CD4-positive, alpha-beta memory T cell (primary cell): ENCODE measurements around the gene CYP27A1. TPM values are rescaled to one million over a fixed set of nuclear protein-coding genes. Genes with fewer than 3 reads are reported as not detected.

ENCODE experiments used
- CTCF ChIA-PET: fragments of 350-600 bp; sonication (Branson Sonifier 250); formaldehyde crosslinking; loops from one replicate; lab custom pipeline; 2021; ENCODE audit warnings: inconsistent platforms; ENCODE audit not compliant: partially characterized antibody; lab: Charles Lee
- POLR2A ChIA-PET: fragments of 350-600 bp; sonication (Branson Sonifier 250); formaldehyde crosslinking; loops from one replicate; lab custom pipeline; 2021; ENCODE audit not compliant: partially characterized antibody; lab: Charles Lee
- DNase-seq, 5 donors: peaks; one replicate each; pipeline versions ENCODE4 v3.0.0 to v3.0.0-alpha.2; 2020 to 2022; ENCODE audit warnings: mixed read lengths in 1 of 5
- H3K27ac ChIP-seq: one replicate; pipeline ENCODE4 v1.7.0; 2013; ENCODE audit warnings: low read depth, low read length
- H3K27me3 ChIP-seq: 2 replicates; pipeline ENCODE4 v1.7.0; 2013; ENCODE audit warnings: mild to moderate bottlenecking, low read length, moderate library complexity; ENCODE audit not compliant: insufficient read depth
- H3K36me3 ChIP-seq: 2 replicates; pipeline ENCODE4 v1.7.0; 2013; ENCODE audit warnings: mild to moderate bottlenecking, low read length, moderate library complexity; ENCODE audit not compliant: insufficient read depth
- H3K4me1 ChIP-seq: 2 replicates; pipeline ENCODE4 v1.7.0; 2013; ENCODE audit warnings: mild to moderate bottlenecking, low read length, moderate library complexity; ENCODE audit not compliant: insufficient read depth
- H3K4me3 ChIP-seq, 2 donors: one replicate each; pipeline ENCODE4 v1.7.0; 2013; ENCODE audit warnings: low read length in 2 of 2, mild to moderate bottlenecking in 1 of 2
- H3K9me3 ChIP-seq, 2 donors: one replicate each; pipeline ENCODE4 v1.7.0; 2013; ENCODE audit warnings: low read length in 2 of 2, control low read depth in 1 of 2; ENCODE audit not compliant: control insufficient read depth in 1 of 2
- H3K27ac Mint-ChIP-seq, 7 donors: one replicate each; pipeline ENCODE4 v1.8.0; 2020 to 2021; ENCODE audit warnings: mixed read lengths in 7 of 7, mild to moderate bottlenecking in 6 of 7, inconsistent platforms in 3 of 7, moderate library complexity in 3 of 7
- H3K27me3 Mint-ChIP-seq, 2 donors: one replicate each; pipeline ENCODE4 v1.8.0; 2020 to 2021; ENCODE audit warnings: mixed read lengths in 2 of 2
- H3K36me3 Mint-ChIP-seq, 2 donors: one replicate each; pipeline ENCODE4 v1.8.0; 2020 to 2021; ENCODE audit warnings: mixed read lengths in 2 of 2, inconsistent platforms in 1 of 2, mild to moderate bottlenecking in 1 of 2
- H3K4me1 Mint-ChIP-seq, 4 donors: one replicate each; pipeline ENCODE4 v1.8.0; 2020 to 2021; ENCODE audit warnings: mixed read lengths in 4 of 4, mild to moderate bottlenecking in 1 of 4
- H3K4me3 Mint-ChIP-seq, 8 donors: one replicate each; pipeline ENCODE4 v1.8.0; 2020 to 2021; ENCODE audit warnings: mixed read lengths in 8 of 8, mild to moderate bottlenecking in 7 of 8, moderate library complexity in 6 of 8, inconsistent platforms in 3 of 8
- H3K9me3 Mint-ChIP-seq, 8 donors: one replicate each; pipeline ENCODE4 v1.8.0; 2020 to 2021; ENCODE audit warnings: mixed read lengths in 8 of 8, mild to moderate bottlenecking in 5 of 8, inconsistent platforms in 3 of 8, moderate library complexity in 1 of 8
- intact Hi-C: fragments of 100-400 bp; cut with micrococcal nuclease; formaldehyde crosslinking; loops from one replicate; pipeline ENCODE4 v1.15.1; 2023
- polyA plus RNA-seq, 2 donors: library from polyadenylated mRNA; unstranded; fragments of 300-500 nt; fragmentation: Illumina TruSeq; gene quantifications; one replicate each; pipeline ENCODE4 v1.2.3, GENCODE V29; 2021
- total RNA-seq, 2 experiments: library from RNA; stranded (reverse); gene quantifications; one replicate each; pipeline ENCODE4 v1.2.3, GENCODE V29; 2021

CYP27A1 gene
- total and polyA plus RNA-seq, 4 experiments from 2014 or later = 0.15 to 8.1 (median 7.2) TPM; not detected in 1

- Histone ChIP-seq H3K9me3 (no peaks in the 10 kb centered on the region), H3K27ac (no peak overlapping the region), H3K4me1 (no peaks in the 10 kb centered on the region), H3K4me3 (no peak overlapping the region), H3K36me3 (no peaks in the 10 kb centered on the region), H3K27me3 (no peaks in the 10 kb centered on the region)
- POLR2A ChIA-PET = no interaction called here
- Mint-ChIP-seq H3K36me3 (no peaks in the 10 kb centered on the region), H3K27me3 (peaks cover 20 to 27% of the 10 kb centered on the region in 2 donors), H3K27ac (peak overlapping the region in 2 of 7 donors; percentile 3 to 35), H3K4me1 (no peaks in the 10 kb centered on the region), H3K9me3 (no peaks in the 10 kb centered on the region), H3K4me3 (no peak overlapping the region)
- no peak for DNase-seq
- intact Hi-C loops = no loop called here
- CTCF ChIA-PET = no interaction called here
These were observed 45.9 kb downstream of the CYP27A1 start for GRCh38 chr2:218827701-218828476.

GRCh38 chr2:218828477-218828778 is 46.5 kb downstream of the CYP27A1 start:
- H3K4me1 Mint-ChIP-seq = no peaks in the 10 kb centered on the region
- no peak overlapping the region for H3K27ac ChIP-seq
- intact Hi-C loops = no loop called here
- no peaks in the 10 kb centered on the region for H3K36me3 ChIP-seq
- no peak for DNase-seq
- H3K27me3 ChIP-seq = no peaks in the 10 kb centered on the region
- peaks cover 20 to 29% of the 10 kb centered on the region in 2 donors for H3K27me3 Mint-ChIP-seq
- H3K4me3 ChIP-seq = no peak overlapping the region
- no peaks in the 10 kb centered on the region for H3K9me3 Mint-ChIP-seq
- ChIA-PET POLR2A (no interaction called here), CTCF (interaction anchor here (1.0 kb wide), 1 partner anchor 19 kb away, joined by 3 read pairs; no protein-coding TSS in a partner anchor)
- H3K36me3 Mint-ChIP-seq = no peaks in the 10 kb centered on the region
- H3K4me1 ChIP-seq = no peaks in the 10 kb centered on the region
- no peaks in the 10 kb centered on the region for H3K9me3 ChIP-seq
- H3K27ac Mint-ChIP-seq = no peak overlapping the region
- no peak overlapping the region for H3K4me3 Mint-ChIP-seq

GRCh38 chr2:218829868-218830451 is 48.0 kb downstream of the CYP27A1 start:
- H3K4me1 Mint-ChIP-seq = no peaks in the 10 kb centered on the region
- Histone ChIP-seq H3K4me3 (no peak overlapping the region), H3K9me3 (no peaks in the 10 kb centered on the region), H3K27ac (no peak overlapping the region), H3K27me3 (no peaks in the 10 kb centered on the region), H3K4me1 (no peaks in the 10 kb centered on the region), H3K36me3 (no peaks in the 10 kb centered on the region)
- no peak overlapping the region for H3K4me3 Mint-ChIP-seq
- ChIA-PET POLR2A (no interaction called here), CTCF (no interaction called here)
- H3K27ac Mint-ChIP-seq = no peak overlapping the region
- intact Hi-C loops = no loop called here
- no peak for DNase-seq
- peaks cover 24 to 41% of the 10 kb centered on the region in 2 donors for H3K27me3 Mint-ChIP-seq
- peaks cover 0 to 2% (median 0%) of the 10 kb centered on the region in 8 donors for H3K9me3 Mint-ChIP-seq
- no peaks in the 10 kb centered on the region for H3K36me3 Mint-ChIP-seq

GRCh38 chr2:218830526-218831306 is 48.8 kb downstream of the CYP27A1 start:
- Mint-ChIP-seq H3K4me3 (no peak overlapping the region), H3K27me3 (peaks cover 25 to 44% of the 10 kb centered on the region in 2 donors), H3K4me1 (no peaks in the 10 kb centered on the region), H3K9me3 (peaks cover 0 to 2% (median 0%) of the 10 kb centered on the region in 8 donors), H3K27ac (no peak overlapping the region), H3K36me3 (no peaks in the 10 kb centered on the region)
- ChIA-PET CTCF (no interaction called here), POLR2A (no interaction called here)
- intact Hi-C loops = no loop called here
- H3K9me3 ChIP-seq = no peaks in the 10 kb centered on the region
- no peaks in the 10 kb centered on the region for H3K4me1 ChIP-seq
- no peak overlapping the region for H3K27ac ChIP-seq
- no peaks in the 10 kb centered on the region for H3K27me3 ChIP-seq
- no peak overlapping the region for H3K4me3 ChIP-seq
- H3K36me3 ChIP-seq = no peaks in the 10 kb centered on the region
- no peak for DNase-seq

GRCh38 chr2:218831378-218831990 is 49.5 kb downstream of the CYP27A1 start, which contains the start of gene PRKAG3:
TSS of gene PRKAG3 (minus strand) at chr2:218831803.
- no peaks in the 10 kb centered on the region for H3K4me1 Mint-ChIP-seq
- intact Hi-C loops = no loop called here
- no peaks in the 10 kb centered on the region for H3K36me3 Mint-ChIP-seq
- H3K27me3 Mint-ChIP-seq = peaks cover 27 to 44% of the 10 kb centered on the region in 2 donors
- Histone ChIP-seq H3K36me3 (no peaks in the 10 kb centered on the region), H3K9me3 (no peaks in the 10 kb centered on the region), H3K4me1 (no peaks in the 10 kb centered on the region), H3K27ac (no peak within 1 kb of the TSS), H3K27me3 (no peaks in the 10 kb centered on the region), H3K4me3 (no peak within 1 kb of the TSS)
- no peak for DNase-seq
- peaks cover 0 to 3% (median 0%) of the 10 kb centered on the region in 8 donors for H3K9me3 Mint-ChIP-seq
- ChIA-PET POLR2A (no interaction called here), CTCF (no interaction called here)
- H3K27ac Mint-ChIP-seq = peak within 1 kb of the TSS in 2 of 7 donors; percentile 48 to 68
- H3K4me3 Mint-ChIP-seq = no peak within 1 kb of the TSS

GRCh38 chr2:218832081-218832480 is 50.1 kb downstream of the CYP27A1 start:
- H3K4me1 ChIP-seq = no peaks in the 10 kb centered on the region
- intact Hi-C loops = no loop called here
- no peaks in the 10 kb centered on the region for H3K4me1 Mint-ChIP-seq
- H3K4me3 ChIP-seq = no peak overlapping the region
- peaks cover 29 to 45% of the 10 kb centered on the region in 2 donors for H3K27me3 Mint-ChIP-seq
- CTCF ChIA-PET = no interaction called here
- peaks cover 0 to 7% (median 5%) of the 10 kb centered on the region in 8 donors for H3K9me3 Mint-ChIP-seq
- no peak for DNase-seq
- no peaks in the 10 kb centered on the region for H3K9me3 ChIP-seq
- no peak overlapping the region for H3K4me3 Mint-ChIP-seq
- H3K27ac ChIP-seq = no peak overlapping the region
- H3K36me3 Mint-ChIP-seq = no peaks in the 10 kb centered on the region
- no peaks in the 10 kb centered on the region for H3K36me3 ChIP-seq
- no peaks in the 10 kb centered on the region for H3K27me3 ChIP-seq
- H3K27ac Mint-ChIP-seq = peak overlapping the region in 2 of 7 donors; percentile 48 to 68
- POLR2A ChIA-PET = no interaction called here

- POLR2A ChIA-PET = no interaction called here
- no peak for DNase-seq
- Histone ChIP-seq H3K36me3 (no peaks in the 10 kb centered on the region), H3K4me3 (no peak overlapping the region), H3K27ac (no peak overlapping the region), H3K4me1 (no peaks in the 10 kb centered on the region), H3K9me3 (no peaks in the 10 kb centered on the region), H3K27me3 (no peaks in the 10 kb centered on the region)
- peaks cover 0 to 11% (median 9%) of the 10 kb centered on the region in 8 donors for H3K9me3 Mint-ChIP-seq
- no peaks in the 10 kb centered on the region for H3K36me3 Mint-ChIP-seq
- H3K27me3 Mint-ChIP-seq = peaks cover 30 to 44% of the 10 kb centered on the region in 2 donors
- no peaks in the 10 kb centered on the region for H3K4me1 Mint-ChIP-seq
- CTCF ChIA-PET = no interaction called here
- no peak overlapping the region for H3K27ac Mint-ChIP-seq
- H3K4me3 Mint-ChIP-seq = no peak overlapping the region
- intact Hi-C loops = no loop called here
These were observed 50.6 kb downstream of the CYP27A1 start for GRCh38 chr2:218832520-218832919.
